GM18498 (cell line): Measurements from ENCODE around the gene DCBLD2.

Source experiments
- ATAC-seq: cut with Tn5 transposase; IDR thresholded peaks from one replicate; pipeline ENCODE4 v1.9.1; 2021; ENCODE audit warnings: mild to moderate bottlenecking, moderate library complexity; ENCODE audit not compliant: unreplicated experiment

The DCBLD2 gene

DNA sequence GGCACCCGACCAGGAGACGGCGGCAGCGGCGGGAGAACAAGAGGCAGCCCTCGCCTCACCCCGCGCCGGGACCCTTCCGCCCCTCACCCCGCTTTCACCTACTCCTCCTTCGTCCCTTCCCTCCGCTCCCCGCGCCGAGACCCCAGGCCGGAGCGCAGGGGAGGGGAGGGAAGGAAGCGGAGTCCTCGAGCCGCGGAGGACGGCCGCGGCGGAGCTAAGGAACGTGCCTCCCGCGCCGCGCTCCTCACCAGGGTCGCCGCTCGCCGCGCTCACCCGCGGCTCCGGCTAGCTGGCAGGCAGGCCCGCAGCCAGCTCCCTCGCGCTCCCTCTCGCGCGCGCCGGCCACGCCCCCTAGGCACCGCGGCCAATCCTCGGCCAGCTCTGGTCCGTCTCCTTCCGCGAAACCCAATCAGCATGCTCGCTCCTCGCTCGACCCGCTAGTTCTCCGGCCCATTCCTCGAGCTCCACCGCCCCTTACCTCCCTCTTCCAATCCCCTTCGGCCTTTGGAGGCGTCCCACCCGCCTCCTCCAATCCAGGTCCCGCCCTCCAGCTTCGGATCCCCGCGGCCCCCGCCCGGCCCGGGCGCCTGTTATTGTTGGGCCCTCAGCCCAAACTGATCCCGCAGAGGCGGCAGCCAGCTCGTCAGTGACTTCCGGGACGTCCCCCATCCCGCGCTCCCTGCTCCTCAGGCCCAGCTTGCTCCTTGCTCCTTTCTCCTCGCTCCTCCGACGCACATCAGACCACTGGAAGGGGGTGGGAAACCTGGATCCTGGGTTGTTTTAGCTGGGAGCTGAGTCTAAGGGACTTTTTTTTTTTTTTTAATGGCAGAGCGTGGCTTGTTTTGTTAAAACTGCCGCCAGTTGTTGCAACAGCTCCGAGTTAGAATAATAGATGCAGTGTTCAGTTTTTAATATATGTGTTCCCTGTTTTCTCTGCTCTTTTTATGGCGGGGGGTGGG lies at the start of gene DCBLD2:
TSS of gene DCBLD2 (minus strand) at position 304 of the 959 bp plus-strand sequence. CDS start 369 bp downstream, outside the sequence.
- peak; percentile 99 for ATAC-seq

GRCh38 chr3:98945666-98946065 lies 44.2 kb upstream of the DCBLD2 start:
- ATAC-seq: no peak

DNA sequence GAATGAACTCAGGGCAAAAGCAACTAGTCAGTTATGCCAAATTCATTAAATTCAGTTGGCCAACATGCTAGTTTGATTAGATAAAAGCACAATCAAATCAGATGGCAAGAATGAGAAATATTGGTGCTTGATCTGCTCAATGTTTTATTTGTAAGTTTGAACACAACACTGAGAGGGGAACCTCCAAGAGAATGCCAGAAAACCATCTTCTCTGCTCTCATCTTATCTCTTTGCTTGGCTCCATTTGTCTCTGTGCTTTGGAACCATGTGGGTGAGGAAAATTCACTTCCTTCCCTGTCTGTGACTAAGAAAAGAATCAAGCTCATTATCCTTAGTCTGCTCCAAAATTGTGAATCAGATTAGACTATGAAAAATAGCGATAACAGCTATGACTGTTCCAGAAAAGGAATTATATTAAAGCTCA lies 43.6 kb upstream of the DCBLD2 start:
- ATAC-seq: no peak

DNA sequence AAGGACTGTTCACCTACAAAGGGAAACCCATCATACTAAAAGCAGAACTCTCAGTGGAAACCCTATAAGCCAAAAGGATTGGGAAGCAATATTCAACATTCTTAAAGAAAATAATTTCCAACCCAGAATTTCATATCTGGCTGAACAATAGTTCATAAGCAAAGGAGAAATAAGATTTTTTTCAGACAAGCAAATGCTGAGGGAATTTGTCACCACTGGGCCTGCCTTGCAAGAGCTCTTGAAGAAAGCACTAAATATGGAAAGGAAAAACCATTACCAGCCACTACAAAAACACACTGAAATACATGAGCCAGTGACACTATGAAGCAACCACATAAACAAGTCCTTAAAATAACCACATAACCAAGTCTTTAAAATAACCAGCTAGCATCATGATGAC lies 28.9 kb upstream of the DCBLD2 start:
- no peak for ATAC-seq

- ATAC-seq: no peak
These were observed 20.5 kb upstream of the DCBLD2 start for GRCh38 chr3:98921957-98922356.

GRCh38 chr3:98920166-98920565 lies 18.7 kb upstream of the DCBLD2 start:
- no peak for ATAC-seq

DNA sequence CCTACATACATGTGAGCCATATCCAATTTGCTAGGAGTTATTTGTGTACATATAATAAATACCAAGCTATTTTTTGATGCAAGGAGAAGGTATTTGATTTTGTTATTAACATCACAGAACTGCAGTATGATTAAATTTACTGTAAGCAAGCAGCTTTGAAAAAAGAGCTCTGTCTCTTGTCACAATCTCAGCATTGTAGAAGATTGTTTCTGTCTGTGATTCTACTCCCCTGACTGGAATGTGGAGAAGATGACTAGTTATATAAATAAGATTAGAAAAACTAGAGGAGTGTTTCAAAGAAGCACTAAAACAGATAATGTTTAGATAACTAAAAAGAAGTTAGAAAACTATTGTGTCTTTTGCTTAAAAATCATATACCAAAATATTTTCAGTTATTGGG lies 17.1 kb upstream of the DCBLD2 start:
- no peak for ATAC-seq

DNA sequence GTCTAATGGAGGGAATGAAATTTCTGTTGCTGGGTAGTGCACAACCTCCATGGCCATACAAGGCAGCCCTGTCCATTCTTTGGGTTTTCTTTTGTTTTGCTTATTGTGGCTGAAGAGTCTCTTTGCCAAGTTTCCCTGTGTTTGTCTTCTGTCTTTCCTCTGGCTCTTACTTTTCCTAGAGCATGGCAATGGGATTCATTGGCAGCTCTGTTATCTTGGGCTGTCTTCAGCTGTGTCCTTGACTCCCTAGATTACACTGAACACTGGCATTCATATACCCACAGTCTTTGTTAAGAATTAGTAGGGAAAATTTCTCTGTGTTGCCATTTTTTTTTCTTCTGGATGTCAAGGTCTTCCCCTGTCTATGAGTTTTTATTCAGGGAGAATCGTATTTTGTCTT lies 16.1 kb upstream of the DCBLD2 start:
- ATAC-seq: no peak

DNA sequence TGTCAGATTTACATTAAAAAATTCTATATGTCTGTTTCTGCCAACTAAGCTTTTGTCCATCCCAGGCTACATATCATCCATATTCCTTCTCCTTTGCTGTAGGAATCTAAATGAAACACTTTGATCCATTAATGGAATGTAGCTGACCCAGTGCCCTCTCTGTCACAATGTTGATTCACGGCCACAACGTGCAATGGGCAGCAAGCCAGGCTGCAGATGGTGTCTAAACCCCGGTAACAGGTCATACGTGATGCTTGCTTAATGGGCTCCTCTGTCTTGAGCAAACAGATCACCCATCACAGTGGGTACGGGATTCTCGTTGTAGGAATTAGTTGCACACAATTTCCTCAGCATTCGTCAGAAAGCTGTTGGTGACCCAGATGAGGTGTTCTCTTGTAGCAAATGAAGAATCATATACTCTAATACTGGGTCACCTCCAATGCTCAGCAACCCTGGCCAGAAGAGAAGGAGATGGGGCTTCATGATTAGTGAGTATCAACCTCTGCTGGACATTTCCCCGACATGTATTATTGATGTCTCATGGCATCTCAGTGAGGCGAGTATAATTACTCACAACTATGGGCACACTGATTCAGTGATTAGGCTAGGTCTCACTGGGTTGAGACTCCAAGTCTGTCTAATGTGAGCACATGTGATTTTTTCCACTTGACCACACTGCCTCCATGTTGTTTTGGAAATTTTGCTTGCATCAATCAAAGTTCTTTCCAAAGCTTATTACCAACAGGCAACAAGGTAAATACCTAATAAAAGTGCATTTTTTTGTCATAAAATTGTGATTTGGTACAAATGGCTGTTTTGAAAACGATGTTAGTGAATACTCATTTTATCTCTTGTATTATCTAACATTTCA lies 12.9 kb upstream of the DCBLD2 start:
- no peak for ATAC-seq

- no peak for ATAC-seq
These were observed 11.0 kb upstream of the DCBLD2 start for GRCh38 chr3:98912448-98912847.

DNA sequence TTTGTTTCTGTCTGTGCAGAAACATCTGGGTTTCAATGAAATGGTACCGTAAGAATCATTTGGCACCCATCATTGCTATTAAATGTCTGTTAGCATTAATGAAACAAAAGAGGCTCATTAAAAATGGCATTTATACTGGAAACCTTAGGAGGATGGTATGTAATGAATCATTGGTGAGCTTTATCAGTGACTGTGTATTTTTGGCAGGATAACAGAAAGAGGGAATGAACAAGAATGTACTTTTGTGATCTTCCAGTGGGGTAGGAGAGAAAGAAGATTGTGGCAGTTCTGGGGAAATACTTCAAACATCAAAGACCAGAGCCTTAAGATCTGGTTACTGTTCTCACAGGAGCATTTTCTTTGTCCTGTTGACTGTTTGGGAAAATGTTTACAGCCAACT lies 4.7 kb upstream of the DCBLD2 start:
- no peak for ATAC-seq

DNA sequence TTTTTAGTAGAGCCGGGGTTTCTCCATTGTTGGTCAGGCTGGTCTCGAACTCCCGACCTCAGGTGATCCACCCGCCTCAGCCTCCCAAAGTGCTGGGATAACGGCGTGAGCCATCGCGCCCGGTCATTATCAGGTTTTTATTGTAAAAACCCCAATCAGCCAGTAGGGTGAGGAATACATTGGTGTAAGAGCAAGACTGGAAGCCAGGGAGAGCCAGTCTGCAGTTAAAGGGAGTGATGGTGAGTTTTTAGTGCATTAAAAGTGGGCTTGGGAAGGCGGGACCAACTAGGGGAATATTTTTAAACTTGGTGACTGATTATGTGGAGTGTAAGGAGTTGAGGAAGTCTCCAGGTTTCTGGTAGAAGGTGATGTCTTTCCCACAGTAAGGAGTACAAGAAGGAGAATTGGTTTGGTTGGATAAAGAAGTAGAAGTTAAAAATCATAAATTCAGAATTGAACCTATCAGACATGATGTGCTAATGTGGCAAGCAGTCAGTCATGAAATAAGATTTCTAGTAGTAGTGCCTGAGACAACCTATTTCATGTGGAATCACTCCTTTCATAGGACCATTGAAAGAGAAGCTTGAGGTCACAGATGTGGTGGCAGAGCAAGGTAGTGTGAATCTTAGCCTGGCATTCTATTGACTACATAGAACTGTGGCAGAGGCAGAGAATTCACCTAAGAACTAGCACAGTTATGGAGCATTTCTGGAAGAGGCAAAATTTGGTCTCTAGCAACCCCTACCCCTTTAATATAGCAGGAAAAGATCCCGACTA lies 2.4 kb upstream of the DCBLD2 start:
- no peak for ATAC-seq

DNA sequence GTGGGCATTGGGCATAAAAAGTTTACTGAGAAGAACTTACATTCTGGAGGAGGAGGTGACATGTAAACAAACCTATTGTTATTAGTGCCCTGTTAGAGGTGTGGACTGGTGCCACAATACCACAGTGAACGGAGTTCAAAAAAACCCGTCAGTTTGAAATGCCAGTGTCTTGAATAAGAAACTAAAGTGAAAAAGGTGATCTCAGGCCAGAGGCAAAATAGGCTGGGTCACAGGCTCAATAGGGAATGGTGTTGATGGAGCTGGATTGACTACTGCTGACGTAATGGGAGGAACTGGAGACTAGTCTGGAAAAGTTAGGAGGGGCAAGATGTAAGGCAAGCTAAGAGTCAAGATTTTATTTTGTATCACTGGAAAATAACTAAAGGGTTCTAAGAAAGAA lies 1.6 kb upstream of the DCBLD2 start:
- no peak for ATAC-seq

- no peak for ATAC-seq
These were observed 851 bp upstream of the DCBLD2 start for GRCh38 chr3:98902351-98902740.

GRCh38 chr3:98901119-98901391 lies 440 bp downstream of the DCBLD2 start:
- ATAC-seq: peak; percentile 33

- no peak for ATAC-seq
These were observed 1.0 kb downstream of the DCBLD2 start for GRCh38 chr3:98900265-98901118.

- ATAC-seq: no peak
These were observed 3.8 kb downstream of the DCBLD2 start for GRCh38 chr3:98897701-98898100.

GRCh38 chr3:98894791-98895576 lies 6.5 kb downstream of the DCBLD2 start:
- no peak for ATAC-seq

DNA sequence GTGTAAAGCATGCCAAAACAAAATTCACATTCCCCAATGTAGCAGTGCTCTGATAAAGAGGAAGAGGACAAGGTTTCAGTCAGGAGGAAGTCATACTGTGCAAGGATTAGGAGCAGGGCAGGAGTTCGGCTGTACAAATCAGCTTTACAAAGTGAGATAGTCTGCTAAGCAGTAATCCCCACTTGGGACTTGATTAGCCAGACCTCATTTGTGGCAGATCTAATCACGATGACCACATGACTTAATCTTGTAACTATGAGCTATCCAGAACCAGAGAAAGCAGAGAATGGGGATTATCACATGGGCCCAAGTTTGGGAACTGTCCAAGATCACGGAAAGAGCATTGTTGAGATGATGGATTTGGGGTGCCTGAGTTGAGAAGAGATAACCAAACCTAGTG lies 7.8 kb downstream of the DCBLD2 start:
- no peak for ATAC-seq
